Gastrocnemius medialis (tissue), 4 donors: ENCODE measurements around the gene SPOCK1.

Source experiments
- CTCF ChIP-seq, 5 experiments: fragments of 450-650 bp in 3 of 5; fragments of 200-600 bp in 2 of 5; sonication (generic) in 2 of 5; IDR thresholded peaks in 4 of 5; conservative IDR thresholded peaks in 1 of 5; 1 replicate in 4 of 5; 2 replicates in 1 of 5; pipeline ENCODE4 v1.5.1; 2016 to 2019; ENCODE audit warnings: antibody characterized with exemption in 5 of 5, mild to moderate bottlenecking in 3 of 5, moderate library complexity in 3 of 5
- POLR2A ChIP-seq, 2 donors: fragments of 450-650 bp; IDR thresholded peaks; one replicate each; pipeline ENCODE4 v1.6.1; 2017; ENCODE audit warnings: antibody characterized with exemption in 2 of 2, mild to moderate bottlenecking in 2 of 2, moderate library complexity in 2 of 2

GRCh38 chr5:136979131-136979530, 520.0 kb downstream of the SPOCK1 start:
- TF ChIP-seq POLR2A (IDR thresholded peaks at IDR 0.05) = no peak
- TF ChIP-seq CTCF (IDR thresholded peaks at IDR 0.05 in 4 of 5, conservative IDR thresholded peaks at IDR 0.05 in 1 of 5) = no peak
